Hematopoietic multipotent progenitor cell (in vitro differentiated cells): ENCODE measurements around the gene SLC6A12. TPM values are rescaled to one million over a fixed set of nuclear protein-coding genes. Genes with fewer than 3 reads are reported as not detected.

Experiments used
- DNase-seq, 3 donors: peaks; one replicate each; pipeline ENCODE4 v3.0.0-alpha.2; 2011 to 2015; ENCODE audit warnings: low read depth in 2 of 3, low spot score in 2 of 3
- total RNA-seq: library from RNA; depleted of rRNA; stranded (reverse); fragments of >200 nt; gene quantifications from one replicate; pipeline ENCODE4 v1.2.3, GENCODE V29; 2012

Gene SLC6A12
- total RNA-seq, 1 donor, result not detected

DNA sequence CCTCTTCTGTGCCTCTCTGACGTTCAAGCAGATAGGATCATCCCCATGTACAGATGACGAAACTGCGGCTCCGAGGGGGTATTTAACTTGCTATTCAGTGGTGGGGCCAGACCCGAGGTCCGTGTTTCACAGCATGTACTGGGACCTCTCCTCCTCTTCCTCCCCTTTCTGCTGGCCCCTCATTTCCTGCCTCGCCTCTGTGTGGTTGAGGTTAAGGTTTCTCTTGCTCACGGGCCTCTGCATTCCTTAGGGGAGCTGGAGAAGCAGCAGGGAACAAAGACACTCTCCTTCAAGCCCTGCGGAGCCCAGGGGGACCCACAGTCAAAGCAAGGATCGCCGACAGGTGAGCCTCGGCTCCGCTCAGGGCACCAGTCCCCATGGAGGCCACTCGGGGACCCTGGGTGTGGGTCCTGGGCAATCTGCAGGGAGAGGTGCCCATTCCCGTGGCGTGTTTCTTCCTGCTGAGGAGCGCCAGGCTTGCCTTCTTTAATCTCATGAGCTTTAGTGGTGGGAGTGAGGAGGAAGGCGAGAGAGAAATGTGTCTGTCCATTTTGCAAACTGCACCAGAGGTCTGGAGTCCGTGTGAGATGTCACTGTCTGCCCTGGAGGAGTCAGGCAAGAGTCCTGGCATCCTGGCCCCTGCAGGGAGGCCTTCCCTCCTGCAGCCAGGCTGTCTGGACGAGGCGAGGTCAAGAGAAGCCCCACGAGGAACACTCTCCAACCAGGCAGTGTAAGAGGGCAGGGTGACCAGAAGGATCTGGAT lies 45.0 kb downstream of the SLC6A12 start:
- DNase-seq, result peak in 1 of 3 donors; percentile 35

DNA sequence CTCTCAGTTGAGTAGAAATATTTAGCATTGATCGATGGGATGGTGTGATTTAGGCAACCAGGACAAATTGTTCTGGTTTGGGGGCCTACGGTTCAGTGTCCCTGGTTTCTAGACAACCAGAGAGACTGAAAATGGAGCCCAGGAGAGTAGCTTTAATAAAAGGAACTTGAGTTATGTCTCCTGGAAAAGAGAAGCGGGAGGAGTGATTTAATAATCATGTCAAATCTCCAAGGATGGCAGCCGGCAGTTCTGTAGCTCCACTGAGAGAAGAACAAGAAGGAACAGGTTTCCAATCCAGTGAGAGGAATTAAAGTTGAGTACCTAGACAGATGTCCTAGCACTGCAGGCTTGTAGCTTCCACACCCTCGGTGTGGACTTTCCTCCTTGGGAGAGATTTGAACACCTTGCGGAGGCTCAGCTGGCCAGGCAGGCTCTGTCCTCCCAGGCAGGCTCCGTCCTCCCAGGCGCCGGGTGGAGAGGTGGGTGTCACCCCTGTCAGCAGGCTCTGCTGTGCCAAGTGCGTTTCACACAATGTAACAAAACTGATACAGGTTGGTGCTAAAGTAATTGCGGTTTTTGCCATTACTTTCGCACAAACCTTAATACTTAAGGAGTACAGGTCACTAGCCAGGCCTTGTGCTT lies 45.9 kb downstream of the SLC6A12 start:
- DNase-seq, result no peak

DNA sequence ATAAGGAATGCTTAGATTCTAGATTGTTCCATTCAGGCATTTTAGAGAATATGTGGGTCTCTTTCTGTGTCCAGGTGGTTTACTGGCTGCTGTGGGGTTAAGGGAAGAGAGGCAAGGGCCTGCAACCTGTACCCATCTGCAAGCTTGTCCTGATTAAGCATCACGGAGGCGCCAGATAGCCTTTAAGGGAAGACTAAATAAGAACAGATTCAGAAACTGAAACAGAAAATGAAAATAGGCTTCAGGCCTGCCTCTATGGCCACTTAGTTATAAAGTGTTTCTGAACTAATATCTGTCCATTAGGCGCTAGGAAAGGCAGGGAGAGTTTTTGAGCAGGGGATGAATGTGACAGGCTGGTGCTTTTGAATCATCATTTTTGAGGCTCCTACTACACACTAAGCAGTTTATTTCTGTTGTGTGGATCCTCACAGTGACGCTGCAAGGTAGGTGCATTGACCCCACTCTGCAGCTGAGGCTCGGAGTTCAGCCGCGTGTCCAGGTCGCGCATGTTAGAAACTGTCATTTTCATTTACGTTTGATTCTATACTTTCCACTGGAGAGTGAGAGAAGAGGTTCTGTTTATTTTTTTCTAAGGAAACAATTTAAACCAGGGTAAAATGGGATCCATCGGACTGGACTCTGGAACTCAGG lies 47.4 kb downstream of the SLC6A12 start:
- no peak for DNase-seq

DNA sequence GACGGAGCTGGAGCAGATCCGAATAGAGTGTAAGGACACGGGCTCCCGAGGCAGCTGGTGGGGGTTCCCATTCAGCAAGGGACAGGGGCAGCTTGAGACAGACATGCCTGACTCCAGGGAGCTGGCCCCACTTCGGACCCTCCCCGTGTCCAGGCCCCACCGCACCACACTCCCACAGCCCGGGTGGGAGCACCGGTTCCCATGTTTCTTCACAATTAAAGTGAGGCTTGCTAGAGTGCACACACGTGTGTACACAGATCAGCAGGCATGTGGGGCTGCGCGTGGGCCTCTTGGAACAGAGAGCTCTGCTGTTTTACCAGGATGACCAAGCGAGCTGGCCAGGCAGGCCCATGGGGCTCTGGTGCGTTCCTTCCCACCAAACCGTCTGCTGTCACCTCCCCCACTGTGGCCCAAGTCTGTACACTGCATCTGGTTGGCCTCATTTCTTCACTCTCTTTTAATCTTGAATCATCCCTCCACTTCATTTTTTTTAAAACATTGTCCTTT lies 48.0 kb downstream of the SLC6A12 start:
- DNase-seq, result no peak

DNA sequence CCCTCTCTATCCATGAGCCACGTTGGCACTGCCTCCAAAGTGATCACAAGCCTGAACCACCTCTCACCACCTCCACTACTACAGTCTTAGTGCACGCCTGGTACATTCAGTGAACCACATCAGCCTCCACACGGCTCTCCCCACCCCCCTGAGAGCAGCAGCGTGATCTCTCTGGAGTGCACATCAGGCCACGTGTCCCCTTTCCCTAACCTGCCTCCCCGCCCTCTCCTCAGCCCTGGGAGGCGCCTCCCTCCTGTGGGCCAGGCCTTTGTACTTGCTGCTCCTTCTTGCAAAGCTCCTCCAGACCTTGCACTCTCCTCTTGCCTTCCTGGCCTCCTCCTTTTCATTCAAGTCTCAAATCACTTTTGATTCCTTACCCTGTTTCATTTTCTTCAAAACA lies 49.8 kb downstream of the SLC6A12 start:
- no peak for DNase-seq

DNA sequence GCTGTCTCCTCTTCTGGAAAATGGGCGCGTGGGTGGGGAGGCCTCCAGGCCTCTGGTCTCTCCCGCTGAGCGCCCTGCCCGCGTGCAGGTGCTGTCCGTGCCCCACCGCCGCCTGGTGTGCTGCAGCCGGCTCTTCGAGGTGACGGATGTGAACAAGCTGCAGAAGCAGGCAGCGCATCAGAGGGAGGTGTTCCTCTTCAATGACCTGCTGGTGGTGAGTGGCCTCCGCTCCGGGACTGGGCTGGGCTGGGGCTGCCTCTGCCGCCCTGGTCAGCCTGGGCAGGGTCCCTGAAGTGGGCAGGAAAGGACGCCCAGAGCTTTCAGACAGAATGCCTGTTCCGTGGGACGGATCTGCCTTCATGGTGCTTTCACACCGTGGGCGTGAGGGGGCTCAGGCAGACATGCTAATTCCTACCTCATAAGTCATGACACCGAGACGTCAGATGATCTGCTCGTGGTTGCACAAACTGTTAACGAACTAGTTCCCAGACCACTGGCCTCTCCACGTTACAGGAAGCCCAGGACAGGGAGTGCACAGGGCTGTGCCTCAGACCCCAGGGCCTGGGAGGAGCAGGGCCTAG lies 50.5 kb downstream of the SLC6A12 start:
- no peak for DNase-seq

DNA sequence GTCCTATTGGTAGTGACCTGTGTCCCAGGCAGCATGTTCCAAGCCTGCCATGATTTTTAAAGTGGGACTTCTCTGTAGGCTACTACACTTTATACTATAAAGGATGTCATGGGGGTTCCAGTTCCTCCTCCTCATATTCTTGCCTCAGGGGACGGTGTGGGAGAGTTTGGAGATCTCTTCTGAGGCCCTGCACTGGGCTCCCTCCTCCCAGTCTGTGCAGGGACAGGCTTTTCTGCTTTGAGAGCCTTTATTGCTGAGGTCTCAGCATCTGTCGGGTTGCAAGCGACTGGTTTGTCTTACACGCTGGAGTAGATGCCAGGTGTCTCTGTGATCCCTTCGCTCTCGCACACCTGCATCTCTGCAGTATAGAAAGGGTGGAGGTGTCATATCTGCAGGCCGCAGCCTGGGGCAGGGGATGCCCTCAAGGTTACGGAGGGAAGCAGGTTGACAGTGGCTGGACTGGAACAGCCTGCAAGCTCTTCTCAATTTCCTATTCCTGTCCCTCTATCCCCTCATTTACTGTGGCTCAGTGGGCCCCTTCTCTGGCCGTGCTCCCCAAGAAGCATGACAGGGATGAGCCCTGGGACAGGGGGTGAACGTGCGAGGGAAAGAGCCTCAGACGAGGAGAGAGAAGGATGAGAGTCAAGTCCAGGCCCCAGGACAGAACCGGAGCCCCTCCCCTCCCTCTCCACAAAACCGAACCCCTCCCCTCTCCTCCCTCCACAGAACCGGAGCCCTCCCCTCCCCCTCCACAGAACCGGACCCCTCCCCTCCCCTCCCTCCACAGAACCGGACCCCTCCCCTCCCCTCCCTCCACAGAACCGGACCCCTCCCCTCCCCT lies 51.3 kb downstream of the SLC6A12 start:
- DNase-seq, result no peak

DNA sequence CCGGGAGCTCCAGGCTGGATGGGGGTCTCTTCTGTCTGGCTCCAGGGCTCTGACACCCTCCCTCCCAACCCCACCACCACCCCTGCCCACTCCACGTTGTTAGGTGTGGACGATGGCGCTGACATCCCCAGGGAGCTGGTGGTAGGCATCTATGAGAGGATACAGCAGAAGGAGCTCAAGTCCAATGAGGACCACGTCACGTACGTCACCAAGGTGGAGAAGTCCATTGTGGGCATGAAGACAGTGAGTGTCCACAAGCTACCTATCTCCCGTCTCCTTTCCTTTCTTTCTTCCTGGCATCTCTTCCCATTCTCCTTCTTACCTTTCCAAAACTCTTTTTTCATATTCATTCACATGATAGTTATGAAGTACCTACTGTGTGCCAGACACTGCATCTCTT lies 52.1 kb downstream of the SLC6A12 start:
- no peak for DNase-seq

DNA sequence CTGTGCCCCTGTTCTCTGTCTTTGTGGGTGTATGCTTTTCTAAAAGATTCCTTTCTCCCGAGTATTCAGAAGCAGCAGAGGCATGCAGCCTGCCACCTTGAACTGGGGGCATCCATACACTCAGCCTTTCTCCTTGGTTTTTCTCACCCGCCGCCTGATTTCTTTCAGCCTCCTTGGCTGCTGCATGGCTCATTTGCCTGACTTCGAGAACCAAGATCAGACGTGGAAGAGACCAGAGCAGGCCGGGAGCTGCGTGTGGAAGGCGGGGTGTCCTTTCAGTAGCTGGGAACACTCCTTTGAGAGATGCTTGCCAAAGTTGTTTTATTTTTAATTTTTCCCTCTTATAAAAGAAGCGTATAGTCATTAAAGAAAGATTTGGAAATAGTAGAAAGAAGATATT lies 53.1 kb downstream of the SLC6A12 start:
- no peak for DNase-seq

DNA sequence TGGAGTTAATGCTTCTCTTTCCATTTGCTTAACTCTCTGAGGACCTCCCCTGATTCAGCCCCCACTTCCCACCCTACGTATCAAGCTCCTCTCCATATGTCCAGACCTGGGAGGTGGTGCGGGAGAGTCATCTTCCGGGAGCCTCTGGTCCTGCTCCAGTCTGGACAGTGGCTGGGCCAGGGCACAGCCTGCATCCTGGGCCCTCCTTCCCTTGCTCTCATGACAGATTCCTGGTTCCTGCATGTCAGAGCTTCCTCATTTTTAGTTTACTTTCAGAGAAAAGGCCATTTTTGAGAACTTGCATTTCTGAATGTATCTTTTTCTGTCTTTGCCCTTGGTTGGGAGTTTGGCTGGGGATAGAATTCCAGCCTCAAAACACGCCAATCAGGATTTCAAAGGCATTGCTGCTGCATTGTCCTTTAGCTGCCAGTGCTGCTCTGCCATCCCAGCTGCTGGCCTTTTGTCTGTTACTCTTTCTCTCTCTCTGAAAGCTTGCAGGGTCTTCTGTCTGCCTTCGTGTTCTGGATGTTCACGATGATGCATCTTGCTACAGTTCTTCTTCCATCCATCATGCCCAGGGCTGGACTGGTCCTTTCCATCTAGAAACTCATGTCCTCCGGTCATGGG lies 54.7 kb downstream of the SLC6A12 start:
- no peak for DNase-seq

DNA sequence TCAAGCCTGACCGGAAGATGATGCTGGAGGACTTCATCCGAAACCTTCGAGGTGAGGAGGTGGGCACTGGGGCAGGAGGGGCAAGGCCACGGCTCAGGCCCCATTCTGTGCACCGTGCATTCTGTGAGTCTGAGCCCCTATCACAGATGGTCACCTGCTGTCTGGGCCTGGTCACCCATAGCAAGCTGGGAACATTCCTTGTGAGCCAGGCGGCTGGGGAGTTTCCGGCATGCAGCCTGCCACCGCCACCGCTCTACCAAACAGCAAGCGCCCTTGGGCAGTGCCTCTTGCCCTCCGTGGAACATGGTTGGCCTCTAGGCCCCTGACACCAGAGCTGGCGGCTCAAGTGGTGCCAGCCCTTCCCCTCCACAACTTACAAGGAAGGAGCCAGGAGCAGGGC lies 56.3 kb downstream of the SLC6A12 start:
- no peak for DNase-seq

DNA sequence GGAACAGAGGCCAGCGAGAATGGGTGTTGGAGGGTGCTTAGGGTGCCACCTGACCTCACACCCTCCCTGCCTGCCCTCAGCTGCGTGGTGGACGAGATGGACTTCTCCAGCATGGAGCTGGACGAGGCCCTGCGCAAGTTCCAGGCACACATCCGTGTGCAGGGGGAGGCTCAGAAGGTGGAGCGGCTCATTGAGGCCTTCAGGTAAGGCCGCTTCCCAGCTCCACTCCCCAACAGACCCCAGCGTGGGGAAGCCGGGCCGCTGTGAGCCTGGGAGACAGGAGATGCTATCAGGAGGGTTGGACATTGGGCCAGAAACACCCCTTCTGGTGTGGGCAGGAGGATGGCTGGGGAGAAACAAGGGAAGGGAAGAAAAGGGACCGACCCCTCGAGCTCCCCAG lies 57.0 kb downstream of the SLC6A12 start:
- no peak for DNase-seq

DNA sequence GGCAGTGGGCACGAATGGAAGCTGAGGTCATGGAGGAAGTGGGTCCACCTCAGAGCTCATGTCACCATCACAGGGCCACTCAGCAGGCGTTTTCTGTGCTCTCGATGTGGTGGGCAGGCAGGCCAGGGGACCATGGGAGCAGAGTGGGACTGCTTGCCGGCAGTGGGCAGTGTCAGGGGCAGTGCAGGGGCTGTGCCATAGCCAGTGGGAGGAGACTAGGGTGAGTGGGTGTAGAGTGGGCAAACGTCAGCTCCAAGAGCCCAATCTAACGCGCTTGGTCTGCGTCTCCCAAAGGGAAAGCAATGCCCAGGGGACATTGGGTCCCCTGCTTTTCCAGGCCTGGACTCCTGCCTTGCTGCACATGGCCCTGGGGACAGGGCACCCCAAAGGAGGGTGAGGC lies 58.3 kb downstream of the SLC6A12 start:
- DNase-seq, result no peak

DNA sequence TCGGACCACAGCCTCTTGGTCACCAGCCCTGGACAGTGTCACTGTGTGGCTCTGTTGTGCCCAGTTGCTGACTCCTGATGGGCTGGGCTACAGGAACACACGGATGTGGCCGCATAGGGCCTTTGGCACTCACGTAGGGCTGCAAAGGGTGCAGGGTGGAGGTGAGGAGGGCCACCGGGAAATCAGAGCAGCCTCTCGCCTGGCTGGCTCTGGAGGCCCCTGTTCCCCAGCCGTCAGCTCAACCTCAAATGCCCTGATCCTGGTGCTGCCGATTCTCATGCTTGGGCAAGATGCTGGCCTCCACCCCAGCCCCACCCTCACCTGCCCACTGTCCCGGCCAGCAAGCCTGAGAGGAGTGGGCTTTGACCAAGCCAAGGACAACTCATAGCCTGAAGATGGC lies 59.0 kb downstream of the SLC6A12 start:
- DNase-seq, result no peak

DNA sequence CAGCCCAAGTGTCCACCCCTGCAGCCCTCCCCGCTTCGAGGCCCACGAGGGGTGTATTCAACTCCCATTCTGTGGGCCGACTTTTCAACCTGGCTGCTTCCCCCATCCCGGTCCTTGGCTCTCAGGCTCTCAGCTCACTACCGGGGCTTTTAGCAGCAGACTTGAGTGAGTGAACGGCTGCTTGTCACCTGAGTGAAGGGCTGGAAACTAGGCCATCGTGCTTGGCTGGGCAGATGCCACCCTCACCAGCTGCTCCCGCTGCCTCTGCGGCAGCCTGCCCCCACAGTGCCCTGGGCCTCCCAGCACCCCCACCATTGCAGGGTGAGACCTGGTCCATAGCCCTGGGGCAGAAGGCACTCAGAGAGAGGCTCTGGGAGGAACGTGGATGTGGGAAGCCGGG lies 59.9 kb downstream of the SLC6A12 start:
- no peak for DNase-seq

DNA sequence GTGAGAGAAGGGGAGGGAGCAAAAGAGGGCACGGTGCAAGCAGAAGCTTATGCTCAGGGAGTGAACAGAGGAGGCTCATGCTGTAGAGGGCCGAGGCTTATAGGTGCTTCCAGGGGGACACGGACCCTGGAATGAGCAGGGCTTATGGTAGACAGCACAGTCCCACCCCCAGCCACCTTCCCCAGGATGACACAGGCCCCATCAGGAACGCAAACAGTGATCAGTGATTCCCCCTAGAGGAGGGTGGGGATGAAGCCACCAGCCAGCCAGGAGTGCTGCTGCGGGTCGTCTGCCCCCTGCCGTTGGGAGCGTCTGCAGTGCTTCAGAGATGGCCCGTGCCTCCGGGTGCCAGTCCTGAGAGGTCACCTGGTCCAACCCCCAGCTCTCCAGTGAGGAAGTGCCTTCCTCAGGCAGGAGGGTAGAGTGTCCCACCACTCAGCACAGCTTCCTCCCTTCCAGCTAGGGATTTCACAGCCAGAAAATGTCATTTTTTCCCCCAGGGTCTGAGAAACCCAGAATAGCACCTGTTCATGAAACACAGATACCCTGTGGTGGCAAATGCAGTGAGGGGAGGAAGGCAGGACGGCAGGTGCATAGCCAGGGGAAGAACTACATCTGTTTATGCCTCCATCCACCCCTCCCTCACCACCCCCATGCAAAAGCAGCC lies 60.7 kb downstream of the SLC6A12 start:
- DNase-seq, result peak; percentile 3 to 85 (median 78)

DNA sequence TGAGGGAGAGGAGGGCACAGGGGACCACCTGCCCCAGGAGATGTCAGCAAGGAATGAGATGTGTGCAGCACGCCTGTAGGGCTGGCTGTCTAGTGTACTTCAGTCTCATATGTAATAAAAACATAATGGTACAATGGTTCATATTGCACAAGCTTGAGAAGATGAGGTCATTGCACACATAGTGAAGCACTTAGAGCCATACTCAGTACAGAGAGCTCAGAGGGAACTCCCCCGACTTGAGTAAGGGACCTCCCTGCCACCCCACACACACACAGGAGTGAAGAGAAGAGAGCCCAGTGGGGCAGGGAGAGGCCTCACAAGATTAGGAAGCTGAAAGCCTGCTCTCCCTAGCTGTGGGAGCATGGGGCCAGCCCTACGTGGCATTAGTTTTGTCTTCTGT lies 61.5 kb downstream of the SLC6A12 start:
- DNase-seq, result no peak

DNA sequence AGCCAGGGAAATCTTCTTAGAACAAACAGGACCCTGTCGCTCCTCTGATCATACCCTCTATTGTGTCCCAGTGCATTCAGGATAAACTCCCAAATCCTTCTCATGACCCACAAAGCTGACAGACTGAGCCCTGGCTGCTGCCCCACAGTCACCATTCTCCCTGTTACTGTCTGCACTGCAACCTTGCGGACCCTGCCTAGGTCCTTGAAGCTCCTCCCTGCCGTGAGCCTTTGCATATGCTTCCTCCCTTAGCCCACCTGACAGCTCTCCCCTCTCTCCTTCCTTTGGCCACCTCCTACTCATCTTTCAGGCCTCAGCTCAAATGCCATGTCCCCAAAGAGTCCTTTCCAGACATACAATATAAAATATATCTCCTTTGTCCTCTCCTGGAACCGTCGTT lies 62.4 kb downstream of the SLC6A12 start:
- DNase-seq, result no peak

DNA sequence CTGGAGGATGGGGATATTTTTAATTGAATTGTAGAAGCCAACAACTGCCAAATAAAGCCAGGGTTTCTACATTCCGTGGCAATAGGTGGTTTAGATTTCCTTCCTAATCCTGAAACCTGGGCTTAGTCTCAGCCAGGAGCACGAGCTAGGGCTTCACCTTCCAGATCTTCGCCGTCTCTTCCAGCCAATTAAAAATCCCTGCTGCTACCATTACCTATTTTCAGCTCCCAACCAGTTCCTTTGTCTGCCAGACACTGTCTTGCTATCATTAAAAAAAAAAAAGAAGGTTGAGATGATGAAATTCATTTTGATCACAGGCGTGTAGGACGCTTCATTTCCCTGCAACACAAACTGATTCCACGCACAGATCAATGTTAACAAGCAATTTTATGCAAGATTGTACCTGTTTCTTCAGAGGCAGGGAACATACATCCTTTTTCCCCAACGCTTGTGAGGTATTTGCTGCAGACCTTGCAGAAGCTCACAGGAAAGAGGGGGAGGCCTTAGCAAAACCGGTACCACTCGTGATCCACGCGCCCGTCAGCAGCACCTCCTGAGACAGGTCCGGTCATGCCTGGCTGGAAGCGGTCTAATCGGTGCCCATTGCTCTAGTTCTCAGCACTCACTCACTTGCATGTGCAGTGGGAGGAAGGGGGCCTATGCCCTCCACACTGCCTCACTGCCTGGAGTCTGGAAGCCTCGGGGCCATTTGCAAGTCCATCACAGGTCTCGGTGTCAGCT lies 65.1 kb downstream of the SLC6A12 start:
- no peak for DNase-seq
